Measurements from ENCODE around the gene KCNA10.

DNA sequence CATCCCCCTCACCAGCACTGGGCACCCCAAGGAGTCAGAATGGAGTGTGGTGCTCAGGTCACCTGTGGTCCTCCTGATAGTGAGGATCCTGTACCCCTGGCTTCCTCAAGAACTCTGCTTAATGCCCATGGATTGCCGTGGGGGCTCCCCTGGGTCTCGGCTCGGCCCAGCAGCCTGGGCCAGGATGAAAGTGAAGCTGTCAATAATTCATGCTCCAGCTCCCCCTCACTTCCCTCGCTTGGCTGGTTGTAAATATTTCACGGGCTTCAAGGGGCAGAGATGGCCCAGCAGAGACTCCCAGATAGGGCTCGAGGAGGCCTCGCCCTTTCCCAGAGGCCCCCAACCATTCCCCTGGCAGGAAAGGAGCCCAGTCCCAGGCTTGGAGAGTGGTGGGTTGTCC lies 42.6 kb upstream of the KCNA10 start:
- TF ChIP-seq EZH2 (optimal IDR thresholded peaks at IDR 0.05; ENCODE audit: low read depth, low read length), result no peak
- TF ChIP-seq CTCF (IDR thresholded peaks at IDR 0.05; ENCODE audit: low read length), result no peak
- TF ChIP-seq EZH2phosphoT487 (IDR thresholded peaks at IDR 0.05; ENCODE audit: low read length), result no peak

Measured in MM.1S (cell line).